Measurements from ENCODE around the gene SSH2.
A peak's percentile ranks its signal among the peaks of the same experiment; 100 is the strongest.

The SSH2 gene

DNA sequence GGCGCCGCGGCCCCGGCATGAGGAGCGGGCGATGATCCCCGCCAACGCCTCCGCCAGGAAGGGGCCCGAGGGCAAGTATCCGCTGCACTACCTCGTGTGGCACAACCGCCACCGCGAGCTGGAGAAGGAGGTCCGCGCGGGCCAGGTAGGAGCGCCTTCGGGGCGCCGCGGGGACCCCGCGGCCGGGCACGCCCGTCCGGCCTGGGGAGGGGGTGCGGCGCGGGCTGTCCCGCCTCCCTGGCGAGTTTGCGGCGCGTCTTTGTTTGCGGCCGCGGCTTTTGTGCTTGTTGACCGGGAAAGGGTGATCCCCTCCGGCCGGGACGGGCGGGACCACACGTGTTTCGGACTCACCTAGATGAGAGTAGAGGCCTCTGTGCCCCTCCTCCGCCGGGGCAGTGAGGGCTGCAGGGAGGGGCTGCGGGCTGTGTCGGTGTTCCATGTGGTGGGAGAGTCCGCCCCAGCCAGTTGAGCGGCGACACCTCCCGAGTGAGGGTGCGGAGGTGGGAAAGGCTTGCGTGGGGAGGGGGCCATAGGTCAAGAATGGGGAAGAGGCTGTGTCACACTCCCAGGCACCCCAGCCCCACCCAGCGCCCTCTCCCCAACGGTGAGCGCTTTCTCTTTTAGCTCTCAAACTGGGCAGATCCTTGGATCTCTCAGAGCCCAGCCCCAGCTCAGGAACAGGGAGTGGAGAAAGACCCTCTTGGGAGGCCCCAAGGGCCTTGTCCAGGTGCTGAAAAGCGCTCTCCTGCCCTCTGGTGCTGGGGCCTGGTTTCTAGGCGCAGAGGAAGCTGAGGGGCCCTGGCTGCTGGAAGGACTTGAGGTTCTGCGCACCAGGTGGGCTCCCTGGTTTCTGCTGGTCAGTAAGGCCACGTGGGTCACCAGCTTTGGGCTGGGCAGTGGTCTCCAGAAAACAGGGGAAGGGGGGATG, 336.2 kb downstream of the SSH2 start:
- Mint-ChIP-seq H3K4me1 (ENCODE audit: low read depth) (peaks cover 57% of the 10 kb centered on the region), H3K9me3 (no peaks in the 10 kb centered on the region), H3K27ac (no peak overlapping the region), H3K36me3 (ENCODE audit: low read depth) (peaks cover under 1% of the 10 kb centered on the region), H3K4me3 (peak overlapping the region; percentile 63), H3K27me3 (peaks cover 40% of the 10 kb centered on the region)
- intact Hi-C loops (cut with micrococcal nuclease) = no loop called here

DNA sequence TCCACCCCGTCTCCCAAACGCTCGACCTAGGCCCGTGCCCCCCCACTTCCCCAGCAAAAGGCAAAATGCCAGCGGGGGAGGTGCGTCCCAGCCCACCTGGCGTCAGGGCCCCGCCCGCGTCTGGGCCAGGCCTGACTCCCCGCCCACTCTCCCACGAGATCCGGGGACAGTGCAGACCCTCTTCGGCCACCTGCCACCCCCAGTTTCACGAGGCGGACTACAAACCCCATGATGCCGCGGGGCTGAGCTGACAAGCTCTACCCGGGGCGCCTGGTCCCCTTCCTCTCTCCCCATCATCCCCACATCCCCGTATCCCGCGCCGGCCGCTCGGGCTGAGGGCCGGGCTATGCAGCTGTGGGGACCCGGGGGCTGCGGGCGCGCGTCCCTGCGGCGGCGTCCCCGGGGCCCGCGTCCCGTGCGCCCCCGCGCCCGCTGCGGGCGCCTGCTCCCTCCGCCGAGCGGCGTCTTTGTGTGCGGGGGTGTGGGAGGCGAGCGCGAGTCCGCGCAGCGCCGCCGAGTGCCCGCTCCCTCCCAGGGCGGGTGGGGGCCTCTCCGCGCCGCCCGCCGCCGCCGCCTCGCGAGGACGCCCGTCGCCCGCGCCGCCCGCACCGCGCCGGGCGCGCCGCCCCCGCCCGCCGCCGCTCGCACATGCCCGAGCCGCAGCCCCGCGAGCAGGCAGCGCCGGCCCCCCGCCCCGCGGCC, 337.0 kb downstream of the SSH2 start, which contains the start of gene ANKRD13B:
Gene ANKRD13B, plus strand, starts transcription at position 283 of the 702 bp plus-strand sequence. CDS start 490 bp downstream, outside the sequence.
- intact Hi-C loops (cut with micrococcal nuclease) = loop anchor here (1.0 kb wide), 1 partner anchor 13 kb away; no protein-coding TSS in a partner anchor
- H3K9me3 Mint-ChIP-seq = no peaks in the 10 kb centered on the region
- H3K27ac Mint-ChIP-seq = peak within 1 kb of the TSS; percentile 71
- peaks cover 61% of the 10 kb centered on the region for H3K4me1 Mint-ChIP-seq (ENCODE audit: low read depth)
- peak within 1 kb of the TSS; percentile 73 for H3K4me3 Mint-ChIP-seq
- peaks cover 39% of the 10 kb centered on the region for H3K27me3 Mint-ChIP-seq
- H3K36me3 Mint-ChIP-seq (ENCODE audit: low read depth) = peaks cover 9% of the 10 kb centered on the region

DNA sequence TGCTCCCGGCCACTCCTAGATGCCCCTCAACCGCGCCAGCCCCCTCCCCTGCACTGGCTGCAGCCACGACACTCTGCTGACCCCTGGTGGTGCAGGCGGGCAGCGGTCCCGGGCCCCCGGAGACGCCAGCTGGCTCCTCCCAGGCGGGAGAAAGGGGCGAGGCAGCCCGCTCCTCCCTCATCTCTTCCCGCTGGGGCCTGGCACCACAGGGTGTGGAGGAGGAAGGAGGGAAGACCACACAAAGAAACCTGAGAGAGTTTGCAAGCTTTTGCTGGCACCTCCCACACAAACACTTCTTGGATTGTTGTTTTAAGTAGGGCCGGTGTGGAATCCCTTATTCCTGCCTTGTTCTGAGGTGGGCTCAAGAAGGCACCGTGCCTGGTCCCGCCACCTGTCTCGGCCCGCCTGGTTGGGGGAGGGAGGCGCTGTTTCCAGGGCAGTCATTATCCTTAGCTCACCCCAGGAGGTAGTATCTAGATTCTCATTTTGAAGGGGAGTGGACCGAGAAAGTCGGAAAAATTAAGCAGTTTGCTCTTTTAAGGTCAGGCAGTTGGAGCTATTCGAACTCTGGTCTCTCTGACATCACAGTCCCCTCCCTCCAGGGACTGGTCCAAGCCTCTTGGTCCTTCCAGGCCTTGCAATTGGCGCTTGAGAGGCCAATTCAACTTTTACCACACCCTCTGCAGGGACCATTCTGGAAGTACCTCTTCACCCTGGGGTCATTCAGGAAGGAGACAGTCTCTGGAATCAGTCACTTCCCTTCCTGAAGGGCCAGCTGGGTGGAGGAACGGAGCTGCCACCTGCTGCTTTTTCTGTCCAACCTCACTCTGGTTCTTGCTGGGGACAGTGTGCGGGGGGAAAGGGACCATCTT, 338.1 kb downstream of the SSH2 start:
- H3K9me3 Mint-ChIP-seq = no peaks in the 10 kb centered on the region
- intact Hi-C loops (cut with micrococcal nuclease) = loop anchor here (1.0 kb wide), 1 partner anchor 12 kb away; no protein-coding TSS in a partner anchor
- H3K4me3 Mint-ChIP-seq = peak overlapping the region; percentile 73
- H3K36me3 Mint-ChIP-seq (ENCODE audit: low read depth) = peaks cover 10% of the 10 kb centered on the region
- peaks cover 39% of the 10 kb centered on the region for H3K27me3 Mint-ChIP-seq
- peak overlapping the region; percentile 71 for H3K27ac Mint-ChIP-seq
- peaks cover 72% of the 10 kb centered on the region for H3K4me1 Mint-ChIP-seq (ENCODE audit: low read depth)

DNA sequence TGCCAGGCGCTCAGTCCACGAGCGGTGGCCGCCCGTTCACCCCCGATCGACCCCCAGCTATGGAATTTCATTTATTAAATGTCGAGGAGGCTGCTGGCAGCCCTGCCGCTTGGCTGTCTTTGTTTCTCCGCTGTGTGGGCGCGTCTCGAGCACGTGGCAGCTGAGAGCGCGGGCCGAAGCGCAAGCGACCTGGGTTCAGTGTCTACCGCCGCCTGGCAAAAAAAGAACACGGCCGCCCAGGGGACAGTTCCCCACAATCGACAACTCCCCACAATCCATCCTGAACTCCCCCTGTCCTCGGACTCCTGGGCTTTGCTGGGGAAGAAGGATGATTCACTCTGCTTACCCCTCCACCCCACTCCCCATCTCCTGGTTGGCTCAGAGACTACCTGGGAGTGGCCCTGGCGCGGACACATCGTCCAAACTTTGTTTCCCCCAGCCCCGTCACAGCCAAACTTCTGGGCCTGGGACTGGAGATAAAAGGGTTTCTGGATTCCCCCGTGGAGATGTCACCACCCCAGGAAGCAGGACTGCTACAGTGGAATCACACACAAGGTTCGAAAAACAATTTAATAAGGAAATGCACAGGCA, 338.8 kb downstream of the SSH2 start:
- H3K36me3 Mint-ChIP-seq (ENCODE audit: low read depth) = peaks cover 10% of the 10 kb centered on the region
- H3K27ac Mint-ChIP-seq = peak overlapping the region; percentile 71
- H3K4me1 Mint-ChIP-seq (ENCODE audit: low read depth) = peaks cover 71% of the 10 kb centered on the region

DNA sequence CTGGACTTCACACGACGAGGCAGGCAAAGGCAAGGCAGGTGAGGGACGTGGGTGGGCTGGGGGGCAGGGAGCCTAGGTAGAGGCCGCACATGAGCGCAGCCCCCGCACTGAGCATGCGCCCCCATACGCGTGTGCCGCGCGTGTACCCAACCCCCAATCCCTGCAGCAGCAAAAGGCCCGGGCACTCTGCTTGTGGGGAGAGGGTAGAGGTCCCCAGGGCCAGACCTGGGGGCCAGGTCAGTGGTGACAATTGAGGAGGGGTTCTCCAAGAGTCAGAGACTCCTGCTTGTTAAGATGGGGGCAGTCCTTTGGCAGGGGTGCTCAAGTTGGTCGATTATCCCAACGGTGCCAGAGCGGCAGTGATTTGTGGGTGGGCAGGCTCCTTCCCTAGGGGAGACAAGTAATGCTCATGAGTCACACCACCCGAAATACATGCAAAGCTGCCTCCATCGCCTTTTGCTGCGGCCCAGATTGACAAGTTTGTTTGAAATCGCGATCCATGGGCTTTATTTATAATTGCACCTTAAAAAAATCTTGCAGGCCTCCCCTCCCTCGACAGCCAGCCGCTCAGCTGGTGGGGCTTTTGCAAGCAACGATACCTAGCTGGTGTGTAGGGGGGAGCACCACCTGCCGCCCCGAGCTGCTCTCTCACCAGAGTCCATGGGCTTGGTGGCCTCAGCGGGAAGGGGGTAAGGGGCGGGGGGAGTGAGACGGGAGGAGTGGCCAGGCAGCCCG, 339.4 kb downstream of the SSH2 start:
- Mint-ChIP-seq H3K27ac (peak overlapping the region; percentile 71), H3K9me3 (no peaks in the 10 kb centered on the region), H3K4me1 (ENCODE audit: low read depth) (peaks cover 72% of the 10 kb centered on the region), H3K4me3 (peak overlapping the region; percentile 73), H3K27me3 (peaks cover 36% of the 10 kb centered on the region), H3K36me3 (ENCODE audit: low read depth) (peaks cover 10% of the 10 kb centered on the region)
- intact Hi-C loops (cut with micrococcal nuclease) = no loop called here

More for the DNA sequence above, 338.8 kb downstream of the SSH2 start:
- Mint-ChIP-seq H3K27me3 (peaks cover 39% of the 10 kb centered on the region), H3K4me3 (peak overlapping the region; percentile 51), H3K9me3 (no peaks in the 10 kb centered on the region)
- intact Hi-C loops (cut with micrococcal nuclease) = no loop called here

DNA sequence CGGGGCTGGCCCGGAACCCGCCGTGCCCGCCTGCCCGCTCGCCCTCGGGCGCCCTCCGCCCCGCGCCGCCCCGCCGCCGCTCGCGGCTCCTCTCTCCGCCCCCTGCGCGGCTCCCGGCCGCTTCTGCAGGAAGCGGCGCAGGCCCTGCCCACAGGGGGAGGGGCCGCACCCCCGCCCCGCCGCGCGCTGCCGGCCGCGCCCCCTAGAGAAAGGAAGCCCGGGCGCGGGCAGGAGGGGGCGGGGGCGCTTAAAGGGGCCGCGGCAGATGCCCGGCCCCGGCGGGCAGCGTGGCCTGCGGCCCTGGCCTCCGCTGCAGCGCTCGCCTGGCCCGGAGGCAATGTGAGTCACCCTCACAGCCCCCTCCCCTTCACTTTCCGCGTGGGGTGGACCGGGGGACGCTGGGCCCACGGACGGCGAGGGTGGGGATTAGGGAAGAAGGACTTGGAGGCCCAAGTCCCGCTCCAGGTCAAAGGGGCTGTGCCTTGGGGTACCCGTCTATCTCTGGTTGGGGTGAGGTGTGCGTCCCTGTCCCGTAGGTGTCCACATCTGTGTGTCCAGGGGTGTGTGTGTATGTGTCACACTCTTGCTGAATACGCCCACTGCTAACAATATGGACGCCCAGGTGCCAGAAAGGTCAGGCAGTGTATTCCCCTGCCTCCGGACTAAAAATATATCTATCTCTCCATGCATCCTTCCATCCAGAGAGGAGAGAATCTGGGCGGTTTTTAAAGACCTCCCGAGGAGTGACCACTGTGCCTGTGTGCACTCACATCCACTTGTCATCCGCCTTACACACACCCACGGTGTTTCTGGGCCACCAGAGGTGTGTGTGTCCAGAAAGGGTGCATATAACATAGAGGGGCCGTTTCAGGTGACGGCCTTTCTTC, 340.3 kb downstream of the SSH2 start, which contains the start of gene GIT1:
Gene GIT1, minus strand, starts transcription at position 125 of the 887 bp plus-strand sequence. CDS start 270 bp downstream, outside the sequence.
- peak within 1 kb of the TSS; percentile 80 for H3K27ac Mint-ChIP-seq
- peaks cover 28% of the 10 kb centered on the region for H3K27me3 Mint-ChIP-seq
- H3K36me3 Mint-ChIP-seq (ENCODE audit: low read depth) = peaks cover 10% of the 10 kb centered on the region
- intact Hi-C loops (cut with micrococcal nuclease) = loop anchor here (2.0 kb wide), 1 partner anchor 23 kb away; no protein-coding TSS in a partner anchor
- H3K4me3 Mint-ChIP-seq = peak within 1 kb of the TSS; percentile 86
- H3K9me3 Mint-ChIP-seq = no peaks in the 10 kb centered on the region
- H3K4me1 Mint-ChIP-seq (ENCODE audit: low read depth) = peaks cover 80% of the 10 kb centered on the region

DNA sequence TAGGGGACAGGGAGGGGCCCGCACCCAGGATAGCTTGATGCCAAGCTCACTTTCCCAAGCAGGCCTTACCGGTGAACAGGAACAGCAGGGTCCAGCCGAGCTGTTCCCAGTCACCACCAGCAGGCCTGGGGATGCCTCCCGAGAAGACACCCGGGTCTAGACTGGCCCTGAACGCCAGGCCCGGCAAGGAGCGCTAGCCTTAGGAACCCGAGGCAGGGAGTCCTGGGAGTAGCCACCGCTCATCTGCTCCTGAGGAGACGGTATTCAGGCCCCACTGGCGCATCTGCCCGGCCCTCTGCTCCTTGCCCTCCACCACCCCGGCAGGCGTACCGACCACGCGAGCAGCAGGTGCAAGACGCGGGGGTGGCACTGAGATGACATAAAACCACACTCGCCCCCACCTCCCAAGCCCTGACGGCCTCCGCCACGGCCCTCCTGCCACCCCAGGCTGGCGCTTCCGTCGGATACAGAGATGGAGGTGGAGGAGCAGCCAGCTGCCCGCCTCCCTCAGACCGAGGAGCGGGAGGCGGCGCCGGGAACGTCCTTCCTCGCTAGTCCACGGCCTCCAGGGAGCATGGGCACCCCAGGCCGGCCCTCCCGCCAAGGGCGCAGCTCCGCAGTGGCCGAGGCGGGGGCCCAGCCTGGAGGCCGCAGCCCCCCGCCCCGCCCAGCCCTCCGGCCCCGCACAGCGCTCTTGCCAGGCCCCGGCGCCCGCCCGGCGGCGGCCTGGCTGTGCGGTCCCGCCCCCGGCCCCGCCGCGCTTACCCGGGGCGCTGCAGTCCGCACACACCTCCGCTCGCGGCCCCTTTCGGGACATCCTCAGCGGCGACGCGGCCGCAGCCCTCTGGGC, 341.2 kb downstream of the SSH2 start:
- intact Hi-C loops (cut with micrococcal nuclease) = loop anchor here (2.0 kb wide), 1 partner anchor 24 kb away; no protein-coding TSS in a partner anchor

DNA sequence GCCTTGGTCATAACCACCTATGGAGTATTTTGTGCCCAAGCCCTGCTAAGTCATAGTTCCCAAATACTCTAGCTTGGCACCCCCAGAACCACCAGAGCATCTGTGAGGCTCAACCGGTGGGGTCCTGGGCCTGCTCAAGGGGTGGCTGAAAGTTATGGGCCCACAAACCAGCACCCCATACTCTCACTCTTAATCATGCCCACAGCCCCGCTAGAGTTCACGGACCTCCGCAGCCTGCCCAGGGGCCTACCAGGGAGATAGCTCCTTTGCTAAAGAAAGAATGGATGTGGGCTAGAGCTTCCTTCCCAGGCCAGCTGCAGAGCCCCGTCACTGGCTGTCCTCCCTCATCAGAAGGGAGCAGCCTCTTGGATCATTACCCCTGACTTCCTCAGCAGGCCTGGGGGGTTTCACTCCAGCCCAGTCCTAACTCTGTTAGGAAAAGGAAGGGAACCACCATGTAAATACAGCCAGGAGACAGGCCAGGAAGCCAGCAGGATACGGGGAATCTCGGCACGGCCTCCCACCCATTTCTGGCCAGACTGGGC, 341.9 kb downstream of the SSH2 start:
- intact Hi-C loops (cut with micrococcal nuclease) = loop anchor here (2.0 kb wide), 1 partner anchor 25 kb away; no protein-coding TSS in a partner anchor
- Mint-ChIP-seq H3K4me3 (peak overlapping the region; percentile 86), H3K36me3 (ENCODE audit: low read depth) (peaks cover 21% of the 10 kb centered on the region), H3K9me3 (no peaks in the 10 kb centered on the region), H3K27me3 (peaks cover 14% of the 10 kb centered on the region), H3K27ac (peak overlapping the region; percentile 80), H3K4me1 (ENCODE audit: low read depth) (peaks cover 86% of the 10 kb centered on the region)

More for the DNA sequence above, 341.2 kb downstream of the SSH2 start:
- H3K9me3 Mint-ChIP-seq = no peaks in the 10 kb centered on the region
- peak overlapping the region; percentile 86 for H3K4me3 Mint-ChIP-seq
- peaks cover 14% of the 10 kb centered on the region for H3K36me3 Mint-ChIP-seq (ENCODE audit: low read depth)
- peaks cover 18% of the 10 kb centered on the region for H3K27me3 Mint-ChIP-seq
- peak overlapping the region; percentile 80 for H3K27ac Mint-ChIP-seq
- peaks cover 83% of the 10 kb centered on the region for H3K4me1 Mint-ChIP-seq (ENCODE audit: low read depth)

DNA sequence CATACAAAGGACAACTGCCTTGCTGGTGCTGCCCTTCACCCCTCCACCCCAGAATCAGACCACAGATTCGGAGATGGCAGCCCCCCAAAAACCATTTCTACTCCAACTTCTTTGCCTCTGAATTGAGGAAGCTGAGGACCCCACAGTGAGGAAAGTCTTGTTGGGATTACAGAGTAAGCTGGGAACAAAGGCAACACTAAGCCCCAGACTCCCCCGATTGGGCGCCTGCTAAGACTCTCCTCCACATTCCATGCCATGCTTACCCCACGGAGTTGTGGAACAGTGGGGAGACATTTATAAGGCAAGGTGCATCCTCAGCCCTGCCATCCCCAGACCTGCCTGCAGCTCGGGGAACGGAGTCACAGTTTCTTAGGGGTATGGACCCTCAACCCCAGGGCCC, 342.4 kb downstream of the SSH2 start:
- H3K27ac Mint-ChIP-seq = peak overlapping the region; percentile 80
- H3K27me3 Mint-ChIP-seq = peaks cover 11% of the 10 kb centered on the region
- intact Hi-C loops (cut with micrococcal nuclease) = no loop called here
- H3K36me3 Mint-ChIP-seq (ENCODE audit: low read depth) = peaks cover 25% of the 10 kb centered on the region
- no peaks in the 10 kb centered on the region for H3K9me3 Mint-ChIP-seq
- H3K4me3 Mint-ChIP-seq = peak overlapping the region; percentile 86
- peaks cover 87% of the 10 kb centered on the region for H3K4me1 Mint-ChIP-seq (ENCODE audit: low read depth)

DNA sequence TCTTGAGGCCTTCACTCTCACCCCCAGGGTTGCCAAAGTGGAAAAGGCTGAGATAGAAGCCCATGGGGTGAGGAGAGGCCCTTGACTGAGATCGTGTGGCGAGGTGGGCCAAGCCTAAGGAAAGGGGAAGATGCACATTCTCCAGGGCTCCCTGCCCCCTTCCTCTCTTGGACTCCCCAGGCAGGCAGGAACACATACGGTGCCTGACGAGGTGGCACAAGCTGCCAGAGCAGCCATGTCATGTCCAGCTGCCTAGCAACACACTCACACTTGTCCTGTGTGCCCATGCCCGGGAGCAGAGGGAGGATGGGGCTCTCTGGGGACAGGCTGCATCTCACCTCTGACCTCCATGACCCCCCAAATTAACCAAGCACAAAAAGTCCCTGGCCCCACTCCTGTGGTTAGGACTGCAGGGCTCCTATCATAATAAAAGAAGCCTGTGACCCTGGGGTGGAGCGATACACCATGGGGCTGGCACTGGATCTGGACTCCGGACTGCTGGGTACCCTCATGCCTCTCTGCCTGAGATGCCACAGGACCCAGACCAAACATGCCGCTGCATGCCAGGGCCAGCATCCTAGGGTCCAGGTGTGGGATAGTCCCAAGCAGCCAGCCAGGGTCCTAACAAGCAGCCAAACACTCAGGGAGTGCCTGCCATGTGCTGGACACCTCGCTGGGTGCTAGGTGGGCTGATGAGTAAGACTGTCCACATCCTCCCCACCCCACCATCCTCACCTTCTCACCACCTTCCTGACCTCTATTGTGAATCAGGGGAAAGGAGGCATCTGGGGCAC, 343.2 kb downstream of the SSH2 start:
- intact Hi-C loops (cut with micrococcal nuclease) = no loop called here
- Mint-ChIP-seq H3K9me3 (no peaks in the 10 kb centered on the region), H3K27ac (peak overlapping the region; percentile 45), H3K4me1 (ENCODE audit: low read depth) (peaks cover 82% of the 10 kb centered on the region), H3K36me3 (ENCODE audit: low read depth) (peaks cover 33% of the 10 kb centered on the region), H3K4me3 (peak overlapping the region; percentile 86), H3K27me3 (peaks cover 8% of the 10 kb centered on the region)
